ENCODE data around the gene PDE3B. TPM values are rescaled to one million over a fixed set of nuclear protein-coding genes. Genes with fewer than 3 reads are reported as not detected.

The PDE3B gene
- total and polyA plus RNA-seq, 12 donors, result 0.42 to 4.2 (median 1.9) TPM

GRCh38 chr11:14907411-14908213 is 264.0 kb downstream of the PDE3B start:
- Histone ChIP-seq H3K4me1 (replicated peaks in 1 of 2) (peaks cover 0 to 11% of the 10 kb centered on the region in 2 donors), H3K4me3 (no peak overlapping the region), H3K27ac (no peak overlapping the region), H3K36me3 (replicated peaks in 1 of 2) (no peaks in the 10 kb centered on the region), H3K27me3 (peaks cover 5% of the 10 kb centered on the region), H3K9me3 (replicated peaks in 1 of 3) (no peaks in the 10 kb centered on the region)
- intact Hi-C loops (cut with DNase I), result loop anchor here (5.0 to 10.0 kb wide), 3 partner anchors 113 to 370 kb away; no protein-coding TSS in a partner anchor
- 27 to 40% (median 37%) methylated on average over 8 to 13 of the region's 13 CpGs for WGBS, 4 donors
- peak; percentile 62 to 89 (median 72) for DNase-seq
- TF ChIP-seq POLR2A (IDR thresholded peaks at IDR 0.05), result no peak
- peak; percentile 51 to 75 (median 62) for TF ChIP-seq CTCF (IDR thresholded peaks at IDR 0.05)

GRCh38 chr11:14908214-14908880 is 264.7 kb downstream of the PDE3B start:
- peak in 3 of 7 donors; percentile 19 to 27 (median 26) for DNase-seq
- TF ChIP-seq CTCF (IDR thresholded peaks at IDR 0.05) (peak in 5 of 6 experiments; percentile 17 to 48 (median 42)), POLR2A (IDR thresholded peaks at IDR 0.05) (no peak)
- Histone ChIP-seq H3K4me3 (no peak overlapping the region), H3K27ac (no peak overlapping the region), H3K4me1 (replicated peaks in 1 of 2) (peaks cover 0 to 11% of the 10 kb centered on the region in 2 donors), H3K36me3 (replicated peaks in 1 of 2) (no peaks in the 10 kb centered on the region), H3K27me3 (peaks cover 5% of the 10 kb centered on the region), H3K9me3 (replicated peaks in 1 of 3) (no peaks in the 10 kb centered on the region)
- WGBS, 4 donors, result 34 to 35% (median 35%) methylated on average over 6 of the region's 6 CpGs
- intact Hi-C loops (cut with DNase I), result loop anchor here (5.0 to 10.0 kb wide), 3 partner anchors 114 to 371 kb away; no protein-coding TSS in a partner anchor

- Histone ChIP-seq H3K4me1 (replicated peaks in 1 of 2) (no peaks in the 10 kb centered on the region), H3K27ac (no peak overlapping the region), H3K4me3 (no peak overlapping the region), H3K27me3 (no peaks in the 10 kb centered on the region), H3K9me3 (replicated peaks in 1 of 3) (no peaks in the 10 kb centered on the region), H3K36me3 (replicated peaks in 1 of 2) (no peaks in the 10 kb centered on the region)
- DNase-seq, result no peak
- intact Hi-C loops (cut with DNase I), result loop anchor here in 1 of 2 donors (10.0 kb wide), 1 partner anchor 160 kb away; the partner anchor contains the start of gene CALCB
- TF ChIP-seq POLR2A (IDR thresholded peaks at IDR 0.05) (no peak), CTCF (IDR thresholded peaks at IDR 0.05) (no peak)
- 45 to 64% (median 54%) methylated on average over 3 of the region's 3 CpGs for WGBS, 4 donors
These were observed 270.9 kb downstream of the PDE3B start for GRCh38 chr11:14914536-14914935.

- TF ChIP-seq POLR2A (IDR thresholded peaks at IDR 0.05) (no peak), CTCF (IDR thresholded peaks at IDR 0.05) (no peak)
- Histone ChIP-seq H3K27ac (no peak overlapping the region), H3K9me3 (replicated peaks in 1 of 3) (no peaks in the 10 kb centered on the region), H3K4me3 (no peak overlapping the region), H3K4me1 (replicated peaks in 1 of 2) (no peaks in the 10 kb centered on the region), H3K36me3 (replicated peaks in 1 of 2) (no peaks in the 10 kb centered on the region), H3K27me3 (no peaks in the 10 kb centered on the region)
- no peak for DNase-seq
- 67 to 91% (median 80%) methylated on average over 1 of the region's 1 CpG for WGBS, 4 donors
- intact Hi-C loops (cut with DNase I), result loop anchor here in 1 of 2 donors (10.0 kb wide), 1 partner anchor 158 kb away; the partner anchor contains the start of gene CALCB
These were observed 272.8 kb downstream of the PDE3B start for GRCh38 chr11:14916403-14916802.

Data from adrenal gland (tissue), 12 donors.